ENCODE results near the gene UBR3.

Gene UBR3

DNA sequence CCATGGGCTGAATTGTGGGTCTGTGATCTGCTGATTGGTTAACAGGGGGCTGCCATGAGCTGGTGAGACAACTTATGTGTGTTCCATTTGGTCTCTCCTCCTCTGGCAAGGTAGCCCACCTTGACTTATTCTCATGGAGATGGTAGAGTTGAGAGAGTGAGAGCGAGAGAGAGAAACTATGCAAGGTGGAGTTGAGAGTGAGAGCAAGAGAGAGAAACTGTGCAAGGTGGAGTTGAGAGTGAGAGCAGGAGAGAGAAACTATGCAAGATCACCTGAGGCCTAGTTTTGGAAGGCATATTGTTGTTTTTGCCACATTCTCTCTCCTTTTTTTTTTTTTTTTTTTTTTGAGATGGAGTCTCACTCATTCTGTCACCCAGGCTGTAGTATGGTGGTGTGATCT, 155.7 kb downstream of the UBR3 start:
- DNase-seq (ENCODE audit: low spot score in 2 of 2), result no peak
- Histone ChIP-seq H3K9me3 (no peaks in the 10 kb centered on the region), H3K36me3 (replicated peaks) (no peaks in the 10 kb centered on the region), H3K4me3 (no peak overlapping the region), H3K27me3 (ENCODE audit: low read depth) (no peaks in the 10 kb centered on the region), H3K4me1 (no peaks in the 10 kb centered on the region)
- in situ Hi-C loops (cut with MboI; ENCODE audit: low sequenced_read_pairs), result no loop called here

DNA sequence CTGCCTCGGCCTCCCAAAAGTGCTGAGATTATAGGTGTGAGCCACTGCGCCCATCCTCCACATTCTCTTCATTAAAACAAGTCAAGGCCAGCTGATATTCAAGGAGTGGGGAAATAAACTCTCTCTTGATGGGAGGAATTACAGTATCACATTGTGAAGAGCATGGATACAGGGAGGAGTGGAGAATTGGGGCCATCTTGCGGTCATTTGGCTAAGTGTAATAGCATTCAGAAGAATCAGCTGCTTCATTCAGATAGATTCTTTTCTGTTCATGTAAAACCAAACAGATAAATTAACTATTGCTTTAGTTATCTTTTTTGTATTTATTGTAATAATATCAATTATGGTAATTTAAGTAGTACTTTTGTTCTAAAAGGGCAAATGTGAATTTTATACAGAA, 156.3 kb downstream of the UBR3 start:
- in situ Hi-C loops (cut with MboI; ENCODE audit: low sequenced_read_pairs), result no loop called here
- H3K9me3 ChIP-seq, result no peaks in the 10 kb centered on the region
- no peaks in the 10 kb centered on the region for H3K4me1 ChIP-seq
- DNase-seq (ENCODE audit: low spot score in 2 of 2), result no peak
- H3K4me3 ChIP-seq, result no peak overlapping the region
- no peaks in the 10 kb centered on the region for H3K36me3 ChIP-seq (replicated peaks)
- H3K27me3 ChIP-seq (ENCODE audit: low read depth), result no peaks in the 10 kb centered on the region

DNA sequence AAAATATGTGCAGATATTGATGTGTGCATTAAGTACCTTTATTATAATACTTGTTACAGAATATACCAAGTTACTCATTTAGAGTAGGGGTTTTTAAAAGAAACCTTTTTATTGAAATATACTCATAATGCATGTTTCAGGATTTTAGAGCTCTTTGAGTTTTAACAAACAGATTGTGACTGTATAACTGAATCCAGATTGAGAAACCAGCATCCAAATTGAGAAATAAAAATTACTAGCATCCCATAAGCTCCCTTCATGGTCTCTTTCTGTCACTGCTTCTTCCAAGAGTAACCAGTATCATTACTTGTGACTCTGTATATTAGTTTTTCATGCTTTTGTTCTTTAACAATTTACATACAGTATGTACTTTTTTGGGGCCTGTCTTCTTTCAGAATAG, 156.9 kb downstream of the UBR3 start:
- Histone ChIP-seq H3K9me3 (no peaks in the 10 kb centered on the region), H3K36me3 (replicated peaks) (no peaks in the 10 kb centered on the region), H3K4me1 (no peaks in the 10 kb centered on the region), H3K27me3 (ENCODE audit: low read depth) (no peaks in the 10 kb centered on the region), H3K4me3 (no peak overlapping the region)
- DNase-seq (ENCODE audit: low spot score in 2 of 2), result no peak
- in situ Hi-C loops (cut with MboI; ENCODE audit: low sequenced_read_pairs), result no loop called here

DNA sequence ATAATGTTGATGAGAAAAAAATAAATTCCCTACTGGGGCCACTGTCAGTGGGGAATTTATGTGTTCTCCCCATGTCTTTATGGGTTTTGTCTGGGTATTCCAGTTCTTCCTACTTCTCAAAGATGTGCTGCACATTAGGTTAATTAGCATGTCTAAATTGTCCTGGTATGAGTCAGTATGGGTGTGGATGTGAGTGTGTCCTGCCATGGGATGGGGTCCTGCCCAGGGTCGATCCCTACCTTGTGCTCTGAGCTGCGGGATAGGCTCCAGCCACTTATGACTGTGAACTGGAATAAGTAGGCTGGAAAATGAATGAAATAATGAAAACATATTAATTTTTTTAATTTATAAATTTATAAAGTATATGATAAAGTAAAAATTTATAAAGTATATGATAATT, 167.5 kb downstream of the UBR3 start:
- Histone ChIP-seq H3K27me3 (ENCODE audit: low read depth) (no peaks in the 10 kb centered on the region), H3K4me1 (no peaks in the 10 kb centered on the region; the same call in 1 of the 2 replicates), H3K9me3 (no peaks in the 10 kb centered on the region), H3K36me3 (replicated peaks) (peaks cover 4% of the 10 kb centered on the region; the same call in 1 of the 2 replicates), H3K4me3 (no peak overlapping the region)
- no peak for DNase-seq (ENCODE audit: low spot score in 2 of 2)
- in situ Hi-C loops (cut with MboI; ENCODE audit: low sequenced_read_pairs), result no loop called here

DNA sequence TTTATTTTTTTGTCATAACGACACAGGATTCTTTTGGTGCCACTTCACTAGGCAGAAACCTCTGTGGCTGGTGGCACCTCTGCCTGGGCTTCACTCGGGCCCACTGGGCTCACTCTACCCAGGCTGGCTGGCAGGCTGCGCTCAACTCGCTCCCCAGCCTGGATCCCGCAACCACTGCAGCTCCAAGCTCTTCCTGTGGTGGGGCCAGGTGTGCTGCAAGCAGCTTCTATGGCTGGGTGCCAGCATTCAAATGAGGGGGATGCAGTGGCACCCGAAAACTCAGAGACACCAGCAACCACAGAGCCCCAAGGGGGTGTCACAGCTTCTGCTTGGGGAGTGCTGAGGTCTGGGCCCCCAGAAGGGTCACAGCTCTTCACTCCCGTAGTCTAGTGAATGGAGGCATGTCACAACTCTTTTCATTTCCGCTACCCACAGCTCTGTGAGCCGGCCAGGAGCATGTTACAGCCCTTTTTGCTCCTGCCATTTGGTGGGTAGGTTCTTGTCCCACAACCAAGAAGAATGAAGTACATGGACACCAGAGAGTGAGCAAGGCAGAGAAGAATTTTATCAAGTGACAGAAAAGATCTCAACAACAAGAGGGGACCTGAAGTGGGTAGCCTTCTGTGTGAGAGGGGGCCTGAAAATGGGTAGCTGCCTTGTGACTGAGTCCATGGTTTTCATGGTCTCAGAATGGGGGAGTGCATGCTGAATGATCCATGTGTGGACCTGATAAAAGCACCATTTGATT, 170.1 kb downstream of the UBR3 start:
- H3K36me3 ChIP-seq (replicated peaks), result peaks cover 9% of the 10 kb centered on the region
- in situ Hi-C loops (cut with MboI; ENCODE audit: low sequenced_read_pairs), result no loop called here
- DNase-seq (ENCODE audit: low spot score in 2 of 2), result no peak
- H3K4me1 ChIP-seq, result no peaks in the 10 kb centered on the region; the same call in 1 of the 2 replicates
- H3K4me3 ChIP-seq, result no peak overlapping the region
- no peaks in the 10 kb centered on the region for H3K9me3 ChIP-seq
- H3K27me3 ChIP-seq (ENCODE audit: low read depth), result no peaks in the 10 kb centered on the region

DNA sequence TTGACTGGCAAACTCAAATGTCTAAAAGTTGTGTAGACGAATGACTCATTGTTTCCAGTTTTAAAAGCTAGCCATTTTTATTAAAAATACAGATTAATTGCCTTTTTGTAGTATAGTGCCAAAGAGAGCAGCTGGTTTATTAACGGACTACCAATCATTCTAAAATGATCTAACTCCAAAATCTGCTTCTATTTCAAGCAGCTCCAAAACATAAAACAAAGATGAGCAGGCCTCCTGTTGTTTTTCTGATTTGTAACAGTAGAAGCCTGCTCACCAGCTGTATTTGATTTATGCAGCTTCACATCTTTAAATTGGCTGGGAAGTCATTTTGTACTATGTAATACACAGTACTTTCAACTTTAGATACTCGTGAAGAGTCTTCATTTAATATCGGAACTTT, 171.8 kb downstream of the UBR3 start:
- no peaks in the 10 kb centered on the region for H3K4me1 ChIP-seq
- H3K9me3 ChIP-seq, result no peaks in the 10 kb centered on the region
- DNase-seq (ENCODE audit: low spot score in 2 of 2), result no peak
- peaks cover 15% of the 10 kb centered on the region for H3K36me3 ChIP-seq (replicated peaks)
- H3K4me3 ChIP-seq, result no peak overlapping the region
- H3K27me3 ChIP-seq (ENCODE audit: low read depth), result no peaks in the 10 kb centered on the region
- in situ Hi-C loops (cut with MboI; ENCODE audit: low sequenced_read_pairs), result no loop called here

DNA sequence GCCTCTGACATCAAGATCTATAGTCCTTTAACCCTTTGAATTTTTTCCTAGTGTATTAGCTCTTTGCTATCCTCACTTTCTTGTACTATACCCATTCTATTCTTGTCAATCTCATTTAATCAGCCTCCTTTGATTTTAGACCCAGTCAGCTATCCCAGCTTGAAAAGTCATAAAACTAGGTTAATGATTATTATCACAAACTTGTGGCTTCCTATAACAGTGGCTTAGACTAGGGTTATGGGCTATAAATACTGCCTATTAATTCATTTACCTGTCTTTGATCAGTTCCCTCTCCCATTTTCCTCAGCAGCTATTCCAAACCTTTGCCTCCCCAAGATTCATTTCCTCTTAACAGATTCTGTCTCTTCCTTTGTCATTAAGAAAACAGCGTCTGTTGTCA, 174.8 kb downstream of the UBR3 start:
- Histone ChIP-seq H3K36me3 (replicated peaks) (peaks cover 15% of the 10 kb centered on the region), H3K4me3 (no peak overlapping the region), H3K27me3 (ENCODE audit: low read depth) (no peaks in the 10 kb centered on the region), H3K4me1 (no peaks in the 10 kb centered on the region), H3K9me3 (no peaks in the 10 kb centered on the region)
- DNase-seq (ENCODE audit: low spot score in 2 of 2), result no peak
- in situ Hi-C loops (cut with MboI; ENCODE audit: low sequenced_read_pairs), result no loop called here

DNA sequence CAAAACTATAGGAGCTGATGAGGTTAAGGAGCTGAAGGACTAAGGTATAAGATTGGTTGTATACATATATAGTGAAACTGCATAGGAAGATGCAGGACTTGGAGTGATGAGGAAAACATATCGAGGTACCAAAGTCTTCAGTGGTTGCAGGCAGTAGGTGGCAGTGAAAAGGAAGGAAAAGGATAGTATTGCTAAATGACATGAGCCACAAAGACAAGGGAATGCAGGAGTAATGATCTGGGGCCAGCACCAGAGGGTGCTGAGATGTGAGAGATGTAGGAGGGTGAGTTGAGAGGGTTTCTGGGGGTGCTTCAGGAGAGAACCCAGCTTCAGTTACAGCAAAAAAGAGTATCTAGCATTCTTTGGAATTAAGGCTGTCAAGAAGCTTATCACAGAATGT, 178.4 kb downstream of the UBR3 start:
- no peak for DNase-seq (ENCODE audit: low spot score in 2 of 2)
- no peak overlapping the region for H3K4me3 ChIP-seq
- in situ Hi-C loops (cut with MboI; ENCODE audit: low sequenced_read_pairs), result no loop called here
- H3K27me3 ChIP-seq (ENCODE audit: low read depth), result no peaks in the 10 kb centered on the region
- 0 out of 2 replicates have a peak, but pooled peaks cover 3% of the 10 kb centered on the region for H3K4me1 ChIP-seq
- peaks cover 11% of the 10 kb centered on the region for H3K36me3 ChIP-seq (replicated peaks)
- H3K9me3 ChIP-seq, result no peaks in the 10 kb centered on the region

DNA sequence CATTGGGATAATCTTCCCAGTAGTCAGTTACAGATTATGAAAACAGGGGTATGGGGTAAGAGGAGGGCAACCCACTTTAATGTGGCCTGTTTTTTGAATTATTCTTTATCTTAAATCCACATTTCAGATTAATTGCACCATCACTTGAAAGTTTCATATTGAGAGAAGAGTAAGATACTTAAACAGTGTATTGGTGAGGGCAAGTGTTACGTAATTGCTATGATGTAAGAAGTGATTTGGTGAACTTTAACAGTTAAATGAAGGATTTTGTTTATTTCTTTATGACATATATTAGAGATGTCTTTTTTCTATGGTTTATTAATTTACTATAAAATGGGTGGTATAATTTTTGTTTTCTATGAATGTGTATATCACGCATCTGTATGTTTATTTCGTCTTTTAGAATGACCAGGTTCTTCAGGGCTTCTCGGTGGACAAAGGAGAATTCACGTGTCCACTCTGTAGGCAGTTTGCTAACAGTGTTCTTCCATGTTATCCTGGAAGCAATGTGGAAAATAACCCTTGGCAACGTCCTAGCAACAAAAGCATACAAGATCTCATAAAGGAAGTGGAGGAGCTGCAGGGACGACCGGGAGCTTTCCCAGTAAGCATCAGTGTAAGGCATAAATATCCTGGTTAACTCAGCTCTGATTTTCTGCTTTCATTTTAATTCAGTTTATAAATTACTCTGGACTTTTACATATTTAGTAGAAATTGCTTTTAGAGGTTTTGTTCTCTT, 179.5 kb downstream of the UBR3 start:
- in situ Hi-C loops (cut with MboI; ENCODE audit: low sequenced_read_pairs), result no loop called here
- no peak for DNase-seq (ENCODE audit: low spot score in 2 of 2)
- no peaks in the 10 kb centered on the region for H3K9me3 ChIP-seq
- peaks cover 11% of the 10 kb centered on the region for H3K36me3 ChIP-seq (replicated peaks)
- H3K4me1 ChIP-seq, result 0 out of 2 replicates have a peak, but pooled peaks cover 3% of the 10 kb centered on the region
- no peak overlapping the region for H3K4me3 ChIP-seq
- H3K27me3 ChIP-seq (ENCODE audit: low read depth), result no peaks in the 10 kb centered on the region

DNA sequence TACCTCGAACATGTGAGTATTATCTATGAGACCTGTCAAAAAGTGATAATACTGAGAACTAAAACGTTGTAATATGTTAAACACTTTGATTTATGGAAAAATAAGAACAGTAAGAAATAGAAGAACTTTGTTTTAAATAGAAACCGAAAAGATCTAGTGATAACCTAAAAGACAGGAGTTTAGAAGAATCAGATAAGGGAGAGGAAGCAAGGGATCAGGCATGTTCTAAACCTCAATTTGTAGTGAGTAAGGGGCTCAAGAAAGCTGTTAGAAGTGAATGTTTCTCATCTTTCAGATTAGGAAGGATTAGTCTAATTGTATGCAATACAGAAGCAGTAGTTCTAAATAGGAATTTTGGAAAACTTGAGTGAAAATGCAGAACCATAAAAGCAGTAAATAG, 182.0 kb downstream of the UBR3 start:
- Histone ChIP-seq H3K27me3 (ENCODE audit: low read depth) (no peaks in the 10 kb centered on the region), H3K4me1 (0 out of 2 replicates have a peak, but pooled peaks cover 3% of the 10 kb centered on the region), H3K36me3 (replicated peaks) (no peaks in the 10 kb centered on the region), H3K9me3 (no peaks in the 10 kb centered on the region), H3K4me3 (no peak overlapping the region)
- in situ Hi-C loops (cut with MboI; ENCODE audit: low sequenced_read_pairs), result no loop called here
- no peak for DNase-seq (ENCODE audit: low spot score in 2 of 2)

DNA sequence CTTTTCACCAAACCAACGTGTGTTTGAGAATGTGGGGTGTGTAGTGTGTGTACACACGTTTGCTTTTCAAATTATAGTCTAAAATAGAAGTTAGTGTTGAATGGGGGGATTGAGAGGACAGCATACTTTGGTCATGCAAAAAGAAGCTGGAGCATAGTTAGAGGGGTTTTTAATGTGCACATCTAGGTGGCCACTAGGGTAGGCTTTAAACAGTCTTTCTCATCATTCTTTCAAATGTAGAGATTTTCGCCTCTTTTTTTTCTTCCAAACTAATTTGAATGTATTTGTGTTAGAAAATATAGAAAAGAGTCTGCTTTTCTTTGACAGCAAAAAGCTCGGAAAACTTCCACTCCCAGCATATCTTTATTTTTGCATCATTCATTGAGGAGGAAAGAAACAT, 185.5 kb downstream of the UBR3 start:
- H3K36me3 ChIP-seq (replicated peaks), result no peaks in the 10 kb centered on the region; the same call in 1 of the 2 replicates
- in situ Hi-C loops (cut with MboI; ENCODE audit: low sequenced_read_pairs), result no loop called here

DNA sequence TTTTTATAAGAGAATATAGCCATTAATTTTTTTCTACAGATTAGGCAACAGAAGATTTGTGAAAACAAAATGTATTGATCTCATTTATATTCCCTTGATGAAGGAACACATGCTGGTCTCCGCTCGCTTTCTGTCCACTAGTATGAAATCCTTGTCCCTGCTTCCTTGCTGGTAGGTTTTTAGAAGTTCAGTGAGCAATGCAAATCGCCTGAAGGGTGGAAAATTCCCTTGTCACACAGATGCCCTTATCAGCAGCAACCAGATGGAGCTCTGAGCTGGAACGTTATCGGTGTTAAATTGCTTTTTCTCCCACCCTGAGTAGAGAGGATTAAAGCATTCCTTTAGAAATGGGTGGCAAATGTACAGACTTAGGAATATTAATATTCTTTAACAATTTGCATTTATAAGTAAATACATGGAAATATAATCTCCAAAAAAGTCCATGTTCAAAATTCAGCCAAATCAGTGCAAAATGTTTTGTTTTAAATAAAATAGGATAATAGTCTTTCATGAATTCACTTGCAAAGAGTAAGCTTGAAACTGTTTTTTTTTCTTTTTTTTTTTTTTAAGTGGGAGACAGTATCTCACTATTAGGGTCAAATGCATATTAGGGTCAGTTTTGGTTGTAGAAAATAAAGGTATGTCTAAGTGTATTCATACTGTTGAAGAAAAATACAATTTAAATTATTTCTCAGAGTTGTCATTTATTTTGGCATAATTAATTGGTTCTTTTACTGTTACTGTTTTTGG, 186.7 kb downstream of the UBR3 start:
- H3K9me3 ChIP-seq, result no peaks in the 10 kb centered on the region
- no peaks in the 10 kb centered on the region for H3K27me3 ChIP-seq (ENCODE audit: low read depth)
- in situ Hi-C loops (cut with MboI; ENCODE audit: low sequenced_read_pairs), result no loop called here
- no peaks in the 10 kb centered on the region; the same call in 1 of the 2 replicates for H3K36me3 ChIP-seq (replicated peaks)
- H3K4me1 ChIP-seq, result 0 out of 2 replicates have a peak, but pooled peaks cover 3% of the 10 kb centered on the region
- DNase-seq (ENCODE audit: low spot score in 2 of 2), result peak in 1 of 2 experiments; percentile 19
- H3K4me3 ChIP-seq, result no peak overlapping the region

More for the DNA sequence above, 185.5 kb downstream of the UBR3 start:
- Histone ChIP-seq H3K4me3 (no peak overlapping the region), H3K27me3 (ENCODE audit: low read depth) (no peaks in the 10 kb centered on the region), H3K4me1 (0 out of 2 replicates have a peak, but pooled peaks cover 3% of the 10 kb centered on the region), H3K9me3 (no peaks in the 10 kb centered on the region)
- no peak for DNase-seq (ENCODE audit: low spot score in 2 of 2)

DNA sequence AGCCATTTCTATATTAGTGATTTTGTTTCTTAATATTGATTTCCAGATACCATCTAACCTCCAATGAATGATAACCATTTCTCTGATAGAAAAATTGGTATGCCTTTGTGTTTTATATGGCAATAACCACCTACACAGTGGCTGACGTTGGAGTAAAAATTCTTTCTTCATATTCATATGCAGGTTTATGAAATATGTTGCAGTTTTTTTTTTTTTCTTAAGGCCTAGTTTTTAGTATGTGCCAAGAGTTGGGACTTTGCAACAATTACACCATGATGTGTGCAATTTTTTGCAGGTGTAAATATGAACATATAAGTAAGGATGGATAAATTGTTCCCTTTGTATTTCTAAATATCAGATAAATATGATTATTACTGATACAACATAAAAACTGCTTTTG, 187.5 kb downstream of the UBR3 start:
- Histone ChIP-seq H3K9me3 (no peaks in the 10 kb centered on the region), H3K36me3 (replicated peaks) (no peaks in the 10 kb centered on the region; the same call in 1 of the 2 replicates), H3K4me1 (no peaks in the 10 kb centered on the region), H3K27me3 (ENCODE audit: low read depth) (no peaks in the 10 kb centered on the region), H3K4me3 (no peak overlapping the region)
- in situ Hi-C loops (cut with MboI; ENCODE audit: low sequenced_read_pairs), result no loop called here
- no peak for DNase-seq (ENCODE audit: low spot score in 2 of 2)

Measured in HAP-1 (cell line).